Activated T-helper 2 cell treated with anti-CD3 and anti-CD28 coated beads, Interferon-gamma antibody, Interleukin-2, Interleukin-4, amounts not matched to agents 10 μg/mL and 5 μg/mL and 100 μg/mL, durations not matched to agents 14 hours and 24 hours and 36 hours (primary cell): ENCODE data around the gene TRPC5OS. TPM values are rescaled to one million over a fixed set of nuclear protein-coding genes. Genes with fewer than 3 reads are reported as not detected.

ENCODE experiments used
- DNase-seq: peaks from one replicate; pipeline ENCODE4 v3.0.0; 2021; ENCODE audit warnings: low spot score
- H3K27ac Mint-ChIP-seq: one replicate; pipeline ENCODE4 v1.8.0; 2021; ENCODE audit warnings: mixed read lengths
- H3K27me3 Mint-ChIP-seq: one replicate; pipeline ENCODE4 v1.8.0; 2021; ENCODE audit warnings: low read depth, mixed read lengths
- H3K36me3 Mint-ChIP-seq: one replicate; pipeline ENCODE4 v1.8.0; 2021; ENCODE audit warnings: low read depth, mixed read lengths
- H3K4me1 Mint-ChIP-seq: one replicate; pipeline ENCODE4 v1.8.0; 2021; ENCODE audit warnings: low read depth, mixed read lengths
- H3K4me3 Mint-ChIP-seq: one replicate; pipeline ENCODE4 v1.8.0; 2021; ENCODE audit warnings: low read depth, mild to moderate bottlenecking, moderate library complexity, mixed read lengths
- H3K9me3 Mint-ChIP-seq: one replicate; pipeline ENCODE4 v1.8.0; 2021; ENCODE audit warnings: mixed read lengths
- intact Hi-C: fragments of 100-400 bp; cut with micrococcal nuclease; formaldehyde crosslinking; loops from one replicate; pipeline ENCODE4 v1.15.1; 2023
- total RNA-seq: library from RNA; stranded (reverse); gene quantifications from 2 replicates; pipeline ENCODE4 v1.2.3, GENCODE V29; 2022

The TRPC5OS gene
- total RNA-seq, 1 donor from 2014 or later: not detected

GRCh38 chrX:111868726-111869638 is 7.0 kb upstream of the TRPC5OS start:
- H3K27ac Mint-ChIP-seq: no peak overlapping the region

GRCh38 chrX:111869639-111870034 is 6.3 kb upstream of the TRPC5OS start:
- intact Hi-C loops: loop anchor here (5.0 kb wide), 1 partner anchor 773 kb away; no protein-coding TSS in a partner anchor
- Mint-ChIP-seq H3K36me3 (no peaks in the 10 kb centered on the region), H3K4me1 (no peaks in the 10 kb centered on the region), H3K27me3 (peaks cover 4% of the 10 kb centered on the region), H3K27ac (no peak overlapping the region), H3K4me3 (no peak overlapping the region), H3K9me3 (no peaks in the 10 kb centered on the region)
- no peak for DNase-seq

More at GRCh38 chrX:111868726-111869638, 7.0 kb upstream of the TRPC5OS start:
- intact Hi-C loops: no loop called here
- Mint-ChIP-seq H3K36me3 (no peaks in the 10 kb centered on the region), H3K4me3 (no peak overlapping the region), H3K9me3 (no peaks in the 10 kb centered on the region), H3K27me3 (peaks cover 4% of the 10 kb centered on the region), H3K4me1 (no peaks in the 10 kb centered on the region)
- DNase-seq: no peak

- H3K4me1 Mint-ChIP-seq: no peaks in the 10 kb centered on the region
- no peak for DNase-seq
- H3K9me3 Mint-ChIP-seq: no peaks in the 10 kb centered on the region
- intact Hi-C loops: loop anchor here (5.0 kb wide), 1 partner anchor 768 kb away; no protein-coding TSS in a partner anchor
- H3K36me3 Mint-ChIP-seq: no peaks in the 10 kb centered on the region
- peaks cover 5% of the 10 kb centered on the region for H3K27me3 Mint-ChIP-seq
- H3K4me3 Mint-ChIP-seq: no peak overlapping the region
- no peak overlapping the region for H3K27ac Mint-ChIP-seq
Measured at GRCh38 chrX:111874241-111874640, 1.7 kb upstream of the TRPC5OS start.

GRCh38 chrX:111876646-111877045 is 665 bp downstream of the TRPC5OS start:
- intact Hi-C loops: no loop called here
- Mint-ChIP-seq H3K27ac (no peak overlapping the region), H3K36me3 (no peaks in the 10 kb centered on the region), H3K4me1 (no peaks in the 10 kb centered on the region), H3K4me3 (no peak overlapping the region), H3K9me3 (no peaks in the 10 kb centered on the region), H3K27me3 (peaks cover 2% of the 10 kb centered on the region)
- DNase-seq: no peak

- peaks cover 2% of the 10 kb centered on the region for H3K27me3 Mint-ChIP-seq
- no peak overlapping the region for H3K27ac Mint-ChIP-seq
- H3K4me3 Mint-ChIP-seq: no peak overlapping the region
- no peaks in the 10 kb centered on the region for H3K4me1 Mint-ChIP-seq
- H3K36me3 Mint-ChIP-seq: no peaks in the 10 kb centered on the region
- intact Hi-C loops: no loop called here
- H3K9me3 Mint-ChIP-seq: no peaks in the 10 kb centered on the region
- no peak for DNase-seq
Measured at GRCh38 chrX:111877681-111878080, 1.7 kb downstream of the TRPC5OS start.

- no peaks in the 10 kb centered on the region for H3K4me1 Mint-ChIP-seq
Measured at GRCh38 chrX:111880735-111881134, 4.8 kb downstream of the TRPC5OS start.

GRCh38 chrX:111881715-111882114 is 5.7 kb downstream of the TRPC5OS start:
- H3K9me3 Mint-ChIP-seq: no peaks in the 10 kb centered on the region

More at GRCh38 chrX:111880735-111881134, 4.8 kb downstream of the TRPC5OS start:
- intact Hi-C loops: no loop called here
- H3K27ac Mint-ChIP-seq: no peak overlapping the region
- no peak for DNase-seq
- H3K4me3 Mint-ChIP-seq: no peak overlapping the region
- H3K36me3 Mint-ChIP-seq: no peaks in the 10 kb centered on the region
- H3K9me3 Mint-ChIP-seq: no peaks in the 10 kb centered on the region
- H3K27me3 Mint-ChIP-seq: peaks cover 2% of the 10 kb centered on the region

GRCh38 chrX:111886678-111887077 is 10.7 kb downstream of the TRPC5OS start:
- no peak for DNase-seq
- no peaks in the 10 kb centered on the region for H3K36me3 Mint-ChIP-seq

More at GRCh38 chrX:111881715-111882114, 5.7 kb downstream of the TRPC5OS start:
- Mint-ChIP-seq H3K27ac (no peak overlapping the region), H3K4me1 (no peaks in the 10 kb centered on the region), H3K36me3 (no peaks in the 10 kb centered on the region), H3K4me3 (no peak overlapping the region), H3K27me3 (peaks cover 2% of the 10 kb centered on the region)
- no peak for DNase-seq
- intact Hi-C loops: no loop called here

GRCh38 chrX:111888600-111888999 is 12.6 kb downstream of the TRPC5OS start:
- Mint-ChIP-seq H3K4me3 (no peak overlapping the region), H3K36me3 (no peaks in the 10 kb centered on the region), H3K27me3 (no peaks in the 10 kb centered on the region), H3K4me1 (no peaks in the 10 kb centered on the region), H3K9me3 (no peaks in the 10 kb centered on the region), H3K27ac (no peak overlapping the region)
- DNase-seq: no peak
- intact Hi-C loops: no loop called here

More at GRCh38 chrX:111886678-111887077, 10.7 kb downstream of the TRPC5OS start:
- Mint-ChIP-seq H3K4me1 (no peaks in the 10 kb centered on the region), H3K4me3 (no peak overlapping the region), H3K27ac (no peak overlapping the region), H3K9me3 (no peaks in the 10 kb centered on the region), H3K27me3 (no peaks in the 10 kb centered on the region)
- intact Hi-C loops: no loop called here

GRCh38 chrX:111892375-111892774 is 16.4 kb downstream of the TRPC5OS start:
- H3K4me1 Mint-ChIP-seq: no peaks in the 10 kb centered on the region
- DNase-seq: no peak
- no peak overlapping the region for H3K27ac Mint-ChIP-seq
- H3K9me3 Mint-ChIP-seq: no peaks in the 10 kb centered on the region
- no peak overlapping the region for H3K4me3 Mint-ChIP-seq
- H3K27me3 Mint-ChIP-seq: no peaks in the 10 kb centered on the region
- intact Hi-C loops: no loop called here
- no peaks in the 10 kb centered on the region for H3K36me3 Mint-ChIP-seq

GRCh38 chrX:111896148-111896547 is 20.2 kb downstream of the TRPC5OS start:
- no peaks in the 10 kb centered on the region for H3K27me3 Mint-ChIP-seq
- H3K36me3 Mint-ChIP-seq: no peaks in the 10 kb centered on the region

GRCh38 chrX:111914398-111915090 is 38.6 kb downstream of the TRPC5OS start:
- no peak overlapping the region for H3K27ac Mint-ChIP-seq
- no peak overlapping the region for H3K4me3 Mint-ChIP-seq
- no peaks in the 10 kb centered on the region for H3K9me3 Mint-ChIP-seq
- H3K36me3 Mint-ChIP-seq: no peaks in the 10 kb centered on the region
- H3K4me1 Mint-ChIP-seq: no peaks in the 10 kb centered on the region
- H3K27me3 Mint-ChIP-seq: no peaks in the 10 kb centered on the region
- intact Hi-C loops: no loop called here
- no peak for DNase-seq

More at GRCh38 chrX:111896148-111896547, 20.2 kb downstream of the TRPC5OS start:
- Mint-ChIP-seq H3K4me3 (no peak overlapping the region), H3K9me3 (no peaks in the 10 kb centered on the region), H3K4me1 (no peaks in the 10 kb centered on the region), H3K27ac (no peak overlapping the region)
- intact Hi-C loops: no loop called here
- DNase-seq: no peak

- H3K4me1 Mint-ChIP-seq: no peaks in the 10 kb centered on the region
- H3K27ac Mint-ChIP-seq: no peak overlapping the region
- H3K27me3 Mint-ChIP-seq: no peaks in the 10 kb centered on the region
- H3K4me3 Mint-ChIP-seq: no peak overlapping the region
- no peaks in the 10 kb centered on the region for H3K9me3 Mint-ChIP-seq
- H3K36me3 Mint-ChIP-seq: no peaks in the 10 kb centered on the region
- DNase-seq: no peak
- intact Hi-C loops: no loop called here
Measured at GRCh38 chrX:111917591-111917990, 41.6 kb downstream of the TRPC5OS start.
